Stimulated activated CD8-positive, alpha-beta memory T cell treated with anti-CD3 and anti-CD28 coated beads, Interleukin-7, amount 100 ng/mL, for 24 hours (primary cell): ENCODE measurements around the gene ZNF622.
"Not testable (repeated sequence)": the region's sequence is repeated elsewhere in the genome, so short reads cannot be mapped to it uniquely, and the experiment has no call there.

Experiments
- DNase-seq: peaks from one replicate; pipeline ENCODE4 v3.0.0-alpha.2; 2020; ENCODE audit warnings: low read depth

ZNF622 gene

GRCh38 chr5:16480821-16481538, 15.4 kb upstream of the ZNF622 start:
- no peak for DNase-seq

GRCh38 chr5:16480144-16480543, 14.5 kb upstream of the ZNF622 start:
- DNase-seq: no peak

DNA sequence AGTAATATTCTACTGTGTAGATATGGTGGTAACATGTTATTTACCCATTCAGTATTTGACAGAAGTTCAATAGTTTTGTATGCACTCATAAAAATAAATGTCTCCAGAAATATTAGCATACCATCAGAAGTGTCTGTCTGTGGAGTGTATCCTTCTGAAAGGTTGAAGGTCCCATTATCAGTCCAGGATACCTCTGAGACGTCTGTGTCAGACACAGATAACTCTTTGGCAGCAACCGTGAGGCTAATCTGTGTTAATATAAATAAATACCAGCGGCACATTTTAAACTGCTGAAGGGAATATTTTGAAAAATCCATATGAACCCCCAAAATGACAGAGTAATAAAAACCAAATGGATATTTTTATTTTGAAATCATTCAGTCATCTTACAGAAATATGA, 11.9 kb upstream of the ZNF622 start:
- no peak for DNase-seq

- not testable (repeated sequence) for DNase-seq
These were observed 10.8 kb upstream of the ZNF622 start for GRCh38 chr5:16476417-16476816.

GRCh38 chr5:16471387-16471786, 5.8 kb upstream of the ZNF622 start:
- no peak for DNase-seq

DNA sequence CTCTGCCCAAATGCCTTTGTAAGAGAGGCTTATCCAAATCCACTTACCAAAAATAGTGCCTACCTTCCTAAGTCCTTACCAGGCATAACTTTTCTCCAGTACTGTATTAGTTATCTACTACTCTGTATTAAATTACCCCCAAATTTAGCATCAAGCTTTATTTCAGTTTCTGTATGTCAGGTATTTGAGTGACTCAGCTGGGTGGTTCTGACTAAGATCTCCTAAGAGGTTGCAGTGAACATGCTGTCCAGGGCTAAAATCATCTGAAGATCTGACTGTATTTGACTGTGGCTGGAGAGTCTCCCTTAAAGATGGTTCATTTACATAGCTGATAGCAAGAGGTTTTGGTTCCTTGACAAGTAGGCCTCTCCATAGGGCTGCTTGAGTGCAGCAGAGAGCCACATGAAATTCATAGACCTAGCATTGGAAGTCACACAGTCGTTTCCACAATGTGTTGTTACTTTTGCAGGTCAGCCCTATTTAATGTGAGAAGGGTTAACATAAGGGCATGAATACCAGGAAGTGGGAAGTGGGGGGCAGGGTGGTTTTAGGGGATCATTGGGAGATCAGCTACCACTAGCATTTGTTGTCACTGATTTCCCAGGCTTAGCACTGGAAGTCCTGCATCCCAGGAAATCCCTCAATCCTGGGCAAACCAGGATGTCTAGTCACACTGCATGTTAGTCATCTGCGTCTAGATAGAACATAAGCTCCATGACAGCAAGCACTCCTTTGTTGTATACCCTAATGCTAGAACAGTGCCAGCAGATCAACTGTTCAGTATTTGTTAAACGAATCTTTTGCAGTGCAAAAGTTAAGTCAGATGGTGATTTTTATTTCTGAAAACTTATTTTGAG, 2.0 kb upstream of the ZNF622 start:
- no peak for DNase-seq

GRCh38 chr5:16464664-16465543, 696 bp downstream of the ZNF622 start:
- no peak for DNase-seq

- DNase-seq: no peak
These were observed 1.4 kb downstream of the ZNF622 start for GRCh38 chr5:16464231-16464630.

GRCh38 chr5:16461782-16462181, 3.8 kb downstream of the ZNF622 start:
- DNase-seq: no peak

DNA sequence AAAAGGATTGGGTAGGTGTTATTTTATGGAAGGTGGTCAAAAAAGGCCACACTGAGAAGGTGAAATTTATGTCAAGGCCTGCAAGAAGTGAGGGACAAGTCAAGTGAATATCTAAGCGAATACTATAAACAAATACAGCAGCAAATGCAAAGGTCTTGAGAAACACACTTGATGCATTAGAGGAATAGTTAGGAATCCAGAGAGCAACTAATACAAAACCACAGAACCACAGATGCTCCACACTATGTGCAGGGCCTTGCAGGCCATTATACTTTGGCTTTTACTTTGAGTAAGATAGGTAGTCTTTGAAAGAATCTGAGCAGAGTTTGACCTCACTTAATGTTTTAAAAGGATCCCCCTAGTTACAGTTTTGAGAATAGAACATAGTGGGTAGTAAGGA, 4.6 kb downstream of the ZNF622 start:
- no peak for DNase-seq

GRCh38 chr5:16459451-16459850, 6.1 kb downstream of the ZNF622 start:
- no peak for DNase-seq

GRCh38 chr5:16457853-16458252, 7.7 kb downstream of the ZNF622 start:
- DNase-seq: no peak

DNA sequence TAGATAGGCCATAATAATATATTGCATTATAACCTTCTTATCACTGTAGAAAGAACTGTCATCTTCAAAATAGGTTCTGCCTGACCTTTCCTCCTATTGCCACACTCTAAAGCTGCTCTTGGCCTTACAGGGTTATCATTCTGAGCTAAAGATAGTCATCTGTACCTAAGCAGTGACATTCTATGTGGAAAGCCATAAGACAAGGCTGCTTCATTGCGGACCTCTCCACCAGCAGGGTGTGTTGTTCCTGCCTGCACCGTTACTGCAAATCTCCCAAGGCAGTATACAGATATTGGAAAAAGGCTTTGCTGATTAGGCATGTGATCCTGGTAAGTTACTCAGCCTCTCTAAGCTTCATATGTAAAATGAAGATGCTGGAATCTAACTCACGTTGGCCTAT, 8.1 kb downstream of the ZNF622 start:
- no peak for DNase-seq

- DNase-seq: no peak
These were observed 9.3 kb downstream of the ZNF622 start for GRCh38 chr5:16456103-16456832.

DNA sequence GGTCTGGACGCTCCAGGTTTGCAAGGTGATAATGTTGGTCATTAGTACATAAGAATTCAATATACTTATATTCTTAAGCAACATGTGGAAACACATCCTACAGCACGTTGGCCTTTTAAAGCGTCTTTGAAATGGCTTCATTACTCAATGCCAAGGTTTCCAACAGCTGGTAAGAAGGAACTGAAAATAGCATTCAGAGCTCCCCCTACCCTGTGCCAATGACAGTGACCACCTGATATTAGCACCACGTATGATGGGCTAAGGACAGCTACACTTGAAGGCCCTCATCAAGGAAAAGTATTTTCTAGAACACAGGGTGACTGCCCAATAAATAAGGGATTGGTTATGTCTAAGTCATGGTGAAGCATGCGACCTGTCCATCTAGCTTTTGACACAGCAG, 9.9 kb downstream of the ZNF622 start:
- DNase-seq: no peak

- DNase-seq: no peak
These were observed 10.9 kb downstream of the ZNF622 start for GRCh38 chr5:16454686-16455085.

DNA sequence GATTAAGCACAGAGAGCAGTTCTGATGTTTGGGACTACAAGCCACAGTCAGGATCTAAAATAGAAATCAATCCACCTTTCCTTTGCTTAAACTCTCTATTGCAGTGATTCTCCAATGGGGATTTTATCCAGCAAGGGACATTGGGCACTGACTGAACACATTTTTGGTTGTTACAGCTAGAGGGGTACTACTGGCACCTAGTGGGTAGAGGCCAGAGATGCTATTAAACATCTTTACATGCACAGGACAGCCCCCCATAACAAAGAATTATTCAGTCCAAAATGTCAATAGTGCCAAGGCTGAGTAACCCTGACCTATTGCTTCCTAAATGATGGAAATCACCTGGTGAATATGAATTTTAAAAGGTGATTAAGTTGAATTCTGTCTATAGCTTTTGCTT, 12.0 kb downstream of the ZNF622 start:
- DNase-seq: no peak

DNA sequence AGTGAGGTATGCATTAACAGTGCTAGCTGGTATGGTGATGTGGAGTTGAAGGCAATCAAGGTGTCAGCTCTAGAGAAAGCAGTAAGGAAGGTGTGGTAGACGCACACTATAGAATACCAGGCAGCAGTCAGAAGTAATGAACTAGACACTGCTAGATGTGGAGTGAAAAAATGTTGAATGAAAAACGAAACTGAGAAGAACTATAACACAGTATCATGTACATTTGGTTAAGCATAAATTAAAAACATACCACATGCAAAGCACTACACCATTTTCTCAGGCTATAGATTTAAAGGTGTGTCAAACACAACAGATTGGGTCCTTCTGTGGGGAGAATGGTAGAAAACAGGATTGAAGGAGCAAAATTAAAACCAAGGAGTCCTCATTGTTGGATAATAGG, 15.4 kb downstream of the ZNF622 start:
- no peak for DNase-seq

DNA sequence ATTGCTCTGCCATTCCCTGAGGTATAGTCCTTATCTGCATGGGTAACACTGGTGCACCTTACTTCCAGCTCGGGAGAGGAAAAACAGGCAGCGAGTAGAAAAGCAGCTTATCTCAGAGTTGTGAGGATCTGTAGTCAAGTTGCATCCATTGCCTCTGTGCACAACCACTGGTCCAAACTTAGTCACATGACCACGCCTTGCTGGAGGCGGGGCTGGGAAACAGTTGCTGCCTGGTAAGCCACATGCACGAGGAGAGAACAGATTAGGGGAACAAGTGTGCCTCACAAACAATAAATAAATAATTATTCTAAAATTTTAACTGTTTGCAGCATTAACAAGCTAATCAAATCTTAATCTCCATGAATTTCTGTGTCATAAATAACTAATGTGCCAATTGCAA, 18.6 kb downstream of the ZNF622 start:
- DNase-seq: no peak

- no peak for DNase-seq
These were observed 27.6 kb downstream of the ZNF622 start for GRCh38 chr5:16437977-16438376.

DNA sequence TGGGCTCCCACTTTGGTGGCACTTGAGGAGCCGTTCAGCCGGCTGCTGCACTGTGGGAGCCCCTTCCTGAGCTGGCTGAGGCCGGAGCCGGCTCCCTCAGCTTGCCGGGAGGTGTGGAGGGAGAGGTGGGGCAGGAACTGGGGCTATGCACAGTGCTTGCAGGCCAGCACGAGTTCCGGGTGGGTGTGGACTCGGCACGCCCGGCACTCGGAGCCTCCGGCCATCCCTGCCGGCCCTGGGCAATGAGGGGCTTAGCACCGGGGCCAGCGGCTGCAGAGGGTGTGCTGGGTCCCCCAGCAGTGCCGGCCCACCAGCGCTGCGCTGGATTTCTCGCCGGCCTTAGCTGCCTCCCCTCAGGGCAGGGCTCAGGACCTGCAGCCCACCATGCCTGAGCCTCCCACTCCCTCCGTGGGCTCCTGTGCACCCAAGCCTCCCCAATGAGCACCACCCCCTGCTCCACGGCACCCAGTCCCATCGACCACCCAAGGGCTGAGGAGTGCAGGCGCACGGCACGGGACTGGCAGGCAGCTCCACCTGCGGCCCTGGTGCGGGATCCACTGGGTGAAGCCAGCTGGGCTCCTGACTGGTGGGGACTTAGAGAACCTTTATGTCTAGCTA, 29.4 kb downstream of the ZNF622 start:
- DNase-seq: not testable (repeated sequence)
